H1 (cell line): Measurements from ENCODE around the gene SH2D7. TPM values are rescaled to one million over a fixed set of nuclear protein-coding genes. Genes with fewer than 3 reads are reported as not detected.

Experiments used
- CTCF ChIA-PET: fragments of 300-600 bp; sonication (Branson Sonifier 250); formaldehyde crosslinking; loops from one replicate; lab custom pipeline; 2021; ENCODE audit not compliant: partially characterized antibody; lab: Charles Lee
- POLR2A ChIA-PET: fragments of 300-600 bp; sonication (Branson Sonifier 250); formaldehyde crosslinking; loops from one replicate; lab custom pipeline; 2021; ENCODE audit warnings: inconsistent platforms; ENCODE audit not compliant: partially characterized antibody; lab: Charles Lee
- DNase-seq, 2 experiments: peaks; one replicate each; pipeline versions ENCODE4 v3.0.0 to v3.0.0-alpha.2; 2010 to 2022; ENCODE audit warnings: low spot score in 2 of 2, low read depth in 1 of 2, mixed read lengths in 1 of 2
- FAIRE-seq: peaks from 2 replicates; lab custom pipeline; 2011; peaks lifted over from hg19 to GRCh38; lab: Jason Lieb, UNC
- H2AFZ ChIP-seq: 2 replicates; pipeline ENCODE4 v1.8.1; 2012; ENCODE audit warnings: low read length, inconsistent platforms
- H2AK5ac ChIP-seq: 2 replicates; pipeline ENCODE4 v1.6.1; 2013; ENCODE audit warnings: low read depth, low read length
- H2BK120ac ChIP-seq: replicated peaks from 2 replicates; pipeline ENCODE3; 2013; ENCODE audit warnings: low read depth, low read length, inconsistent platforms
- H2BK12ac ChIP-seq: 2 replicates; pipeline ENCODE4 v1.6.1; 2013; ENCODE audit warnings: low read depth, low read length
- H2BK15ac ChIP-seq: 2 replicates; pipeline ENCODE4 v1.6.1; 2013; ENCODE audit warnings: low read length
- H2BK20ac ChIP-seq: 2 replicates; pipeline ENCODE4 v1.6.1; 2013; ENCODE audit warnings: low read length
- H2BK5ac ChIP-seq: 2 replicates; pipeline ENCODE4 v1.6.1; 2013; ENCODE audit warnings: low read depth, low read length
- H3K14ac ChIP-seq: 2 replicates; pipeline ENCODE4 v1.6.1; 2013; ENCODE audit warnings: inconsistent platforms; ENCODE audit not compliant: insufficient read length
- H3K18ac ChIP-seq: 2 replicates; pipeline ENCODE4 v1.6.1; 2013; ENCODE audit warnings: low read length; ENCODE audit errors: extremely low read depth
- H3K23ac ChIP-seq: 2 replicates; pipeline ENCODE4 v1.6.1; 2013; ENCODE audit warnings: inconsistent platforms; ENCODE audit not compliant: insufficient read length
- H3K23me2 ChIP-seq: 2 replicates; pipeline ENCODE4 v1.6.1; 2013; ENCODE audit warnings: low read depth, low read length
- H3K27ac ChIP-seq: 2 replicates; pipeline ENCODE4 v1.6.1; 2011; ENCODE audit warnings: low read depth, low read length, inconsistent platforms
- H3K27me3 ChIP-seq, 4 experiments: replicated peaks in 1 of 4; 1 replicate in 1 of 4; 2 replicates in 3 of 4; pipeline versions ENCODE4 v1.6.1 to v1.8.1; 2011 to 2013; ENCODE audit warnings: low read length in 3 of 4, mild to moderate bottlenecking in 3 of 4, inconsistent platforms in 2 of 4, mixed read lengths in 2 of 4, moderate library complexity in 1 of 4; ENCODE audit not compliant: control insufficient read depth in 3 of 4, insufficient read depth in 3 of 4; ENCODE audit errors: extremely low read depth in 1 of 4
- H3K36me3 ChIP-seq, 4 experiments: 2 replicates each; pipeline versions ENCODE4 v1.6.1 to v1.8.1; 2011 to 2013; ENCODE audit warnings: mild to moderate bottlenecking in 4 of 4, low read length in 3 of 4, moderate library complexity in 2 of 4, control low read depth in 1 of 4, inconsistent platforms in 1 of 4; ENCODE audit not compliant: insufficient read depth in 4 of 4, control insufficient read depth in 2 of 4
- H3K4ac ChIP-seq: replicated peaks from 2 replicates; pipeline ENCODE3; 2013; ENCODE audit warnings: low read length, low read depth, mixed read lengths, inconsistent platforms; ENCODE audit not compliant: insufficient read length
- H3K4me1 ChIP-seq, 4 experiments: replicated peaks in 1 of 4; 1 replicate in 1 of 4; 2 replicates in 3 of 4; pipeline versions ENCODE4 v1.6.1 to v1.8.1; 2011 to 2013; ENCODE audit warnings: low read length in 3 of 4, inconsistent platforms in 2 of 4, mixed read lengths in 1 of 4; ENCODE audit not compliant: insufficient read depth in 4 of 4, control insufficient read depth in 3 of 4
- H3K4me2 ChIP-seq, 2 experiments: 2 replicates each; pipeline versions ENCODE4 v1.6.1 to v1.8.1; 2011 to 2013; ENCODE audit warnings: low read depth in 2 of 2, low read length in 2 of 2, control low read depth in 1 of 2, inconsistent platforms in 1 of 2, mild to moderate bottlenecking in 1 of 2; ENCODE audit not compliant: insufficient read depth in 1 of 2
- H3K4me3 ChIP-seq, 4 experiments: fragments of 200-600, 300-600 bp in 1 of 4; sonication (generic), shearing (Covaris generic), sonication (Bioruptor Twin) in 1 of 4; 2 replicates each; pipeline versions ENCODE4 v1.5.1 to v1.8.1; 2011 to 2016; ENCODE audit warnings: low read length in 4 of 4, low read depth in 3 of 4, control low read depth in 2 of 4, inconsistent platforms in 2 of 4, mild to moderate bottlenecking in 2 of 4, mixed read lengths in 1 of 4, moderate library complexity in 1 of 4; ENCODE audit not compliant: insufficient read depth in 2 of 4; ENCODE audit errors: extremely low read depth in 1 of 4
- H3K56ac ChIP-seq: replicated peaks from 2 replicates; pipeline ENCODE3; 2013; ENCODE audit warnings: low read depth, mild to moderate bottlenecking, mixed read lengths, low read length, inconsistent platforms; ENCODE audit not compliant: insufficient read length
- H3K79me1 ChIP-seq: 2 replicates; pipeline ENCODE4 v1.6.1; 2013; ENCODE audit warnings: low read depth, low read length, control low read depth
- H3K79me2 ChIP-seq, 2 experiments: 2 replicates each; pipeline versions ENCODE4 v1.6.1 to v1.8.1; 2012 to 2013; ENCODE audit warnings: low read length in 2 of 2, mild to moderate bottlenecking in 2 of 2, inconsistent platforms in 1 of 2; ENCODE audit not compliant: insufficient read depth in 2 of 2, control insufficient read depth in 1 of 2
- H3K9ac ChIP-seq, 4 experiments: replicated peaks in 1 of 4; 1 replicate in 1 of 4; 2 replicates in 3 of 4; pipeline versions ENCODE4 v1.6.1 to v1.8.1; 2011 to 2013; ENCODE audit warnings: low read depth in 3 of 4, low read length in 3 of 4, control low read depth in 2 of 4, mild to moderate bottlenecking in 2 of 4, moderate library complexity in 2 of 4, inconsistent platforms in 1 of 4; ENCODE audit errors: extremely low read depth in 1 of 4
- H3K9me3 ChIP-seq, 2 experiments: 2 replicates each; pipeline versions ENCODE4 v1.6.1 to v1.8.1; 2012 to 2013; ENCODE audit warnings: mild to moderate bottlenecking in 2 of 2, moderate library complexity in 2 of 2, control low read depth in 1 of 2, inconsistent platforms in 1 of 2, low read depth in 1 of 2, low read length in 1 of 2, mixed read lengths in 1 of 2; ENCODE audit not compliant: insufficient read depth in 2 of 2
- H4K20me1 ChIP-seq, 2 experiments: replicated peaks in 1 of 2; 2 replicates each; pipeline versions ENCODE3 to v1.8.1; 2011 to 2013; ENCODE audit warnings: inconsistent platforms in 2 of 2, low read length in 2 of 2, mild to moderate bottlenecking in 1 of 2; ENCODE audit not compliant: insufficient read depth in 2 of 2, control insufficient read depth in 1 of 2
- H4K5ac ChIP-seq: 2 replicates; pipeline ENCODE4 v1.6.1; 2013; ENCODE audit warnings: low read length, low read depth, mixed read lengths, inconsistent platforms; ENCODE audit not compliant: insufficient read length
- H4K8ac ChIP-seq: 2 replicates; pipeline ENCODE4 v1.8.0; 2013; ENCODE audit warnings: mild to moderate bottlenecking, moderate library complexity, low read length, inconsistent platforms; ENCODE audit not compliant: insufficient read depth; ENCODE audit errors: extremely low read depth
- H4K91ac ChIP-seq: replicated peaks from 2 replicates; pipeline ENCODE3; 2013; ENCODE audit warnings: low read length, mixed read lengths, inconsistent platforms; ENCODE audit not compliant: insufficient read length
- CHD1 ChIP-seq: IDR thresholded peaks from 2 replicates; pipeline ENCODE4 v1.6.1; 2012; ENCODE audit warnings: low read depth, low read length, improper control_type of control experiment
- E2F6 ChIP-seq: IDR thresholded peaks from 2 replicates; pipeline ENCODE4 v1.6.1; 2012; ENCODE audit warnings: inconsistent platforms
- KDM1A ChIP-seq: fragments of 200-600, 300-600 bp; sonication (generic); IDR thresholded peaks from 2 replicates; pipeline ENCODE4 v1.7.1; 2016; ENCODE audit warnings: mild to moderate bottlenecking, low read length, borderline replicate concordance
- KDM5A ChIP-seq: fragments of 200-600 bp; IDR thresholded peaks from 2 replicates; pipeline ENCODE4 v1.7.1; 2012; ENCODE audit warnings: mild to moderate bottlenecking, low read length, inconsistent platforms, mixed read lengths
- MAFK ChIP-seq: IDR thresholded peaks from 2 replicates; pipeline ENCODE4 v1.6.1; 2012; ENCODE audit warnings: low read depth, mild to moderate bottlenecking, improper control_type of control experiment, low read length
- SIN3A ChIP-seq, 2 experiments: IDR thresholded peaks in 1 of 2; conservative IDR thresholded peaks in 1 of 2; 2 replicates each; pipeline ENCODE4 v1.6.1; 2011 to 2012; ENCODE audit warnings: low read length in 2 of 2, improper control_type of control experiment in 1 of 2, low read depth in 1 of 2, mild to moderate bottlenecking in 1 of 2
- ZNF274 ChIP-seq: IDR thresholded peaks from 2 replicates; pipeline ENCODE4 v1.7.0; 2012; ENCODE audit warnings: low read length, borderline replicate concordance; ENCODE audit errors: extremely low read depth
- WGBS, 2 experiments: shearing (Covaris generic) in 1 of 2; methylation state at CpG; one replicate each; pipeline versions ENCODE4 v1.1.6 to v1.1.7; 2013 to 2015; ENCODE audit warnings: low lambda C conversion rate in 2 of 2, mixed read lengths in 2 of 2, inconsistent platforms in 1 of 2, low coverage in 1 of 2, missing lambda C conversion rate in 1 of 2; ENCODE audit not compliant: insufficient replicate concordance in 2 of 2, insufficient coverage in 1 of 2, insufficient read length in 1 of 2; ENCODE audit errors: extremely low coverage in 1 of 2, missing lambda C conversion rate in 1 of 2; 5-methylcytosine and 5-hydroxymethylcytosine counted together
- polyA plus RNA-seq, 7 experiments: library from polyadenylated mRNA; depleted of rRNA in 3 of 7; stranded (reverse) in 5 of 7; unstranded in 2 of 7; fragments of >200 nt in 5 of 7; fragments of 200-250 nt in 2 of 7; gene quantifications; 1 replicate in 5 of 7; 2 replicates in 1 of 7; 4 replicates in 1 of 7; pipeline versions ENCODE4 v1.2.1 to v1.2.3, GENCODE V29; 2011 to 2013; ENCODE audit warnings: missing spikeins in 2 of 7, mixed read lengths in 2 of 7
- total RNA-seq: library from RNA; stranded (reverse); fragmentation: NEBNext Ultra II Directional; extraction: Animal tissue kit (Norgen Biotek cat#: 25700); gene quantifications from 2 replicates; pipeline ENCODE4 v1.2.1, GENCODE V29; 2021
- TF ChIP-seq, protein P1 (sequence below), 3 experiments: IDR thresholded peaks; 1 replicate in 2 of 3; 2 replicates in 1 of 3; pipeline versions ENCODE4 v1.5.1 to v1.6.1; 2011; ENCODE audit warnings: low read length in 3 of 3, mild to moderate bottlenecking in 3 of 3, inconsistent platforms in 2 of 3, low read depth in 1 of 3, moderate library complexity in 1 of 3; ENCODE audit not compliant: insufficient read depth in 1 of 3; ENCODE audit errors: control extremely low read depth in 1 of 3
- TF ChIP-seq, protein P2 (sequence below): IDR thresholded peaks from 2 replicates; pipeline ENCODE4 v1.6.1; 2012; ENCODE audit warnings: inconsistent platforms

The SH2D7 gene
- total and polyA plus RNA-seq, 2 of the 8 experiments (the other 6 are each of a cell fraction or from before 2014, with no cell fraction given) = not detected

DNA sequence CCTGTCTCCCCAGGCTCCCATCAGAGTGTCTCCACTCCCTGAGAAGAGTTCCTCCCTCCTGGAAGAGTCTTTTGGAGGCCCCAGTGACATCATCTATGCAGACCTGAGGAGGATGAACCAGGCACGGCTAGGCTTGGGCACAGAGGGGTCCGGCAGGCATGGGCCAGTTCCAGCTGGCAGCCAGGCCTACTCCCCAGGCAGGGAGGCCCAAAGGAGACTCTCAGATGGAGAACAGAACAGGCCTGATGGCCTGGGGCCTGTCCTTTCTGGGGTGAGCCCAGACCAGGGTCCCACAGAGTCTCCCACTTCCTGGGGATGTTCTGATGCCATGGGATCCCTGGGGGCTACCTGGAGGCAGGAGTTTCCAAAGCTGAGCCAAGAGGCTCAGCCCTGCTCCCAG, 8.5 kb downstream of the SH2D7 start:
- Histone ChIP-seq H3K9me3 (no peaks in the 10 kb centered on the region), H2AFZ (no peak overlapping the region), H2BK20ac (no peak overlapping the region), H3K56ac (no peak overlapping the region), H3K4me1 (no peaks in the 10 kb centered on the region), H3K79me2 (no peaks in the 10 kb centered on the region), H2AK5ac (no peak overlapping the region), H4K20me1 (no peaks in the 10 kb centered on the region), H3K23me2 (no peaks in the 10 kb centered on the region), H2BK5ac (no peak overlapping the region), H3K23ac (no peak overlapping the region), H3K4ac (no peak overlapping the region), H2BK15ac (no peak overlapping the region), H3K14ac (no peak overlapping the region), H3K27me3 (no peaks in the 10 kb centered on the region), H3K4me3 (no peak overlapping the region), H2BK12ac (no peak overlapping the region), H3K36me3 (peaks cover 0 to 4% (median 1%) of the 10 kb centered on the region in 4 experiments; a peak in 2 of 8 replicates), H3K18ac (no peak overlapping the region), H3K27ac (no peak overlapping the region), H4K91ac (no peak overlapping the region), H3K79me1 (no peaks in the 10 kb centered on the region), H3K9ac (no peak overlapping the region), H4K8ac (no peak overlapping the region), H3K4me2 (no peak overlapping the region), H4K5ac (no peak overlapping the region), H2BK120ac (no peak overlapping the region)
- 97% methylated on average over 2 of the region's 2 CpGs; no CpG with 5 or more reads in 1 of the 2 experiments for WGBS, 2 experiments
- no peak for FAIRE-seq
- no peak for DNase-seq
- ChIA-PET POLR2A (interaction anchor here (1.7 kb wide), 1 partner anchor 17 kb away, joined by 5 read pairs; no protein-coding TSS in a partner anchor), CTCF (interaction anchor here (0.6 to 16.8 kb wide), 9 partner anchors 12 to 328 kb away, joined by 3 to 226 read pairs (median 3); no protein-coding TSS in a partner anchor)
- TF ChIP-seq MAFK = no peak
- no peak for TF ChIP-seq ZNF274
- no peak for TF ChIP-seq KDM5A
- no peak for TF ChIP-seq CHD1
- TF ChIP-seq, protein P1, sequence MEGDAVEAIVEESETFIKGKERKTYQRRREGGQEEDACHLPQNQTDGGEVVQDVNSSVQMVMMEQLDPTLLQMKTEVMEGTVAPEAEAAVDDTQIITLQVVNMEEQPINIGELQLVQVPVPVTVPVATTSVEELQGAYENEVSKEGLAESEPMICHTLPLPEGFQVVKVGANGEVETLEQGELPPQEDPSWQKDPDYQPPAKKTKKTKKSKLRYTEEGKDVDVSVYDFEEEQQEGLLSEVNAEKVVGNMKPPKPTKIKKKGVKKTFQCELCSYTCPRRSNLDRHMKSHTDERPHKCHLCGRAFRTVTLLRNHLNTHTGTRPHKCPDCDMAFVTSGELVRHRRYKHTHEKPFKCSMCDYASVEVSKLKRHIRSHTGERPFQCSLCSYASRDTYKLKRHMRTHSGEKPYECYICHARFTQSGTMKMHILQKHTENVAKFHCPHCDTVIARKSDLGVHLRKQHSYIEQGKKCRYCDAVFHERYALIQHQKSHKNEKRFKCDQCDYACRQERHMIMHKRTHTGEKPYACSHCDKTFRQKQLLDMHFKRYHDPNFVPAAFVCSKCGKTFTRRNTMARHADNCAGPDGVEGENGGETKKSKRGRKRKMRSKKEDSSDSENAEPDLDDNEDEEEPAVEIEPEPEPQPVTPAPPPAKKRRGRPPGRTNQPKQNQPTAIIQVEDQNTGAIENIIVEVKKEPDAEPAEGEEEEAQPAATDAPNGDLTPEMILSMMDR (IDR thresholded peaks at IDR 0.05; ENCODE audit: control extremely low read depth in 1 of 3, insufficient read depth in 1 of 3, low read depth in 1 of 3, low read length in 3 of 3) = no peak
- no peak for TF ChIP-seq SIN3A (conservative IDR thresholded peaks at IDR 0.05 in 1 of 2, IDR thresholded peaks at IDR 0.05 in 1 of 2; ENCODE audit: low read depth in 1 of 2, low read length in 2 of 2)
- TF ChIP-seq, protein P2, sequence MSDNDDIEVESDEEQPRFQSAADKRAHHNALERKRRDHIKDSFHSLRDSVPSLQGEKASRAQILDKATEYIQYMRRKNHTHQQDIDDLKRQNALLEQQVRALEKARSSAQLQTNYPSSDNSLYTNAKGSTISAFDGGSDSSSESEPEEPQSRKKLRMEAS = no peak
- no peak for TF ChIP-seq E2F6
- TF ChIP-seq KDM1A = no peak
